Keratinocyte (primary cell): ENCODE measurements around the gene PCMTD2. TPM values are rescaled to one million over a fixed set of nuclear protein-coding genes. Genes with fewer than 3 reads are reported as not detected.
A peak's percentile ranks its signal among the peaks of the same experiment; 100 is the strongest.

Experiments
- DNase-seq: peaks from one replicate; pipeline ENCODE4 v3.0.0-alpha.2; 2011; ENCODE audit warnings: low read depth, missing footprints, low spot score
- FAIRE-seq: peaks from 2 replicates; lab custom pipeline; 2011; peaks lifted over from hg19 to GRCh38; lab: Jason Lieb, UNC
- H2AFZ ChIP-seq: 2 replicates; pipeline ENCODE4 v1.6.0; 2012; ENCODE audit warnings: low read length, control low read depth, inconsistent platforms; ENCODE audit not compliant: control insufficient read depth
- H3K27ac ChIP-seq: 2 replicates; pipeline ENCODE4 v1.5.1; 2011; ENCODE audit warnings: low read length; ENCODE audit not compliant: control insufficient read depth, insufficient read depth
- H3K27me3 ChIP-seq: 3 replicates; pipeline ENCODE4 v1.6.0; 2011; ENCODE audit warnings: low read length; ENCODE audit not compliant: control insufficient read depth, insufficient read depth; ENCODE audit errors: extremely low read depth
- H3K36me3 ChIP-seq, 2 experiments: 2 replicates in 1 of 2; 3 replicates in 1 of 2; pipeline ENCODE4 v1.5.1; 2011; ENCODE audit warnings: low read length in 2 of 2, mild to moderate bottlenecking in 1 of 2; ENCODE audit not compliant: control insufficient read depth in 2 of 2, insufficient read depth in 2 of 2; ENCODE audit errors: extremely low read depth in 1 of 2
- H3K4me1 ChIP-seq: 3 replicates; pipeline ENCODE4 v1.5.1; 2011; ENCODE audit warnings: low read length; ENCODE audit not compliant: control insufficient read depth, insufficient read depth; ENCODE audit errors: extremely low read depth
- H3K4me2 ChIP-seq: 3 replicates; pipeline ENCODE4 v1.6.0; 2011; ENCODE audit warnings: low read depth, low read length; ENCODE audit not compliant: control insufficient read depth, insufficient read depth; ENCODE audit errors: extremely low read depth
- H3K4me3 ChIP-seq, 3 experiments: fragments of 200-600 bp in 1 of 3; sonication (generic) in 1 of 3; 2 replicates in 2 of 3; 3 replicates in 1 of 3; pipeline ENCODE4 v1.5.1; 2011 to 2016; ENCODE audit warnings: low read length in 3 of 3, mild to moderate bottlenecking in 3 of 3, control low read depth in 2 of 3, inconsistent platforms in 1 of 3, low read depth in 1 of 3, mixed read lengths in 1 of 3, mixed run types in 1 of 3, moderate library complexity in 1 of 3; ENCODE audit not compliant: control insufficient read depth in 2 of 3, insufficient read depth in 2 of 3; ENCODE audit errors: extremely low read depth in 1 of 3
- H3K79me2 ChIP-seq: 2 replicates; pipeline ENCODE4 v1.6.0; 2012; ENCODE audit warnings: low read length; ENCODE audit not compliant: control insufficient read depth, insufficient read depth
- H3K9ac ChIP-seq: 3 replicates; pipeline ENCODE4 v1.6.0; 2011; ENCODE audit warnings: low read length; ENCODE audit not compliant: control insufficient read depth, insufficient read depth; ENCODE audit errors: extremely low read depth
- H3K9me1 ChIP-seq: 3 replicates; pipeline ENCODE4 v1.6.0; 2011; ENCODE audit warnings: low read length; ENCODE audit not compliant: control insufficient read depth, insufficient read depth; ENCODE audit errors: extremely low read depth
- H3K9me3 ChIP-seq: 2 replicates; pipeline ENCODE4 v1.5.1; 2012; ENCODE audit warnings: low read depth, low read length; ENCODE audit not compliant: control insufficient read depth
- H4K20me1 ChIP-seq: 3 replicates; pipeline ENCODE4 v1.6.0; 2011; ENCODE audit warnings: low read length; ENCODE audit not compliant: control insufficient read depth, insufficient read depth; ENCODE audit errors: extremely low read depth
- EZH2 ChIP-seq: IDR thresholded peaks from one replicate; pipeline ENCODE4 v1.6.1; 2012; ENCODE audit warnings: inconsistent platforms, mild to moderate bottlenecking, low read length, moderate library complexity
- dilution Hi-C: fragments of 300-500 bp; cut with MboI; formaldehyde crosslinking; loops from one replicate; pipeline ENCODE4 v1.7.0; 2020; ENCODE audit warnings: low sequenced_read_pairs; ENCODE audit not compliant: extremely low pct_ligation_motif_present
- polyA plus RNA-seq, 5 experiments: library from polyadenylated mRNA; depleted of rRNA in 3 of 5; stranded (reverse) in 3 of 5; stranded (forward) in 1 of 5; unstranded in 1 of 5; fragments of >200 nt; gene quantifications; 1 replicate in 1 of 5; 2 replicates in 3 of 5; 3 replicates in 1 of 5; pipeline versions ENCODE4 v1.2.1 to v1.2.3, GENCODE V29; 2011 to 2012; ENCODE audit warnings: missing spikeins in 2 of 5, low read depth in 1 of 5, low replicate concordance in 1 of 5
- TF ChIP-seq, protein P1 (sequence below), 3 experiments: IDR thresholded peaks in 1 of 3; conservative IDR thresholded peaks in 1 of 3; optimal IDR thresholded peaks in 1 of 3; 2 replicates in 2 of 3; 3 replicates in 1 of 3; pipeline versions ENCODE3 to v1.5.1; 2011; ENCODE audit warnings: low read length in 3 of 3, mild to moderate bottlenecking in 3 of 3, moderate library complexity in 2 of 3, control low read depth in 1 of 3, inconsistent platforms in 1 of 3; ENCODE audit not compliant: insufficient read depth in 2 of 3; ENCODE audit errors: extremely low read depth in 1 of 3

Gene PCMTD2
- polyA plus RNA-seq, 1 donor (not counting 4 experiments of a cell fraction or from before 2014, with no cell fraction given): 25.8 TPM

DNA sequence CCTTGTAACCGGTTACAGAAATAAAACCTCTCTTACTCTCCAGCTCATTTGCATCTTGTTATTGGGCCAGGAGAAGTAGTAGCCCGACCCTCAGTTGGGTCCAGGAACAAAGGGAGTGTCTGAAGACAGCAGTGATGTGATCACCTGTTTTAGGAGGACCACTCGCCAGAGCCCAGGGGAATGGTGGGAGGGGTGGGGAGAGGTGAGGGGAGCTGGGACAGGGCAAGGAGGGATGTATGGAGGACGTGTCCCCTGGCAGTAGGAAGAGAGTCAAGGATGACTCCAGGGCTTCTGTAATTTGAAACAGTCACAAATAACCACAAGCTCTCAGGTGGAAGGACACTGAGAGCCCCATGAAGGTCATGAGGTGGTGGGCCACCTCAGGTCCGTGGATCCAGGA is 1.4 kb upstream of the PCMTD2 start:
- Histone ChIP-seq H4K20me1 (no peaks in the 10 kb centered on the region), H3K27ac (no peak overlapping the region), H3K9me1 (no peaks in the 10 kb centered on the region), H3K9me3 (no peaks in the 10 kb centered on the region), H3K4me2 (no peak overlapping the region), H3K36me3 (no peaks in the 10 kb centered on the region), H3K79me2 (peaks cover 6% of the 10 kb centered on the region), H3K4me1 (peaks cover 9% of the 10 kb centered on the region), H2AFZ (no peak overlapping the region), H3K27me3 (peaks cover 2% of the 10 kb centered on the region), H3K4me3 (no peak overlapping the region), H3K9ac (no peak overlapping the region)
- no peak for FAIRE-seq
- no peak for TF ChIP-seq EZH2
- TF ChIP-seq, protein P1, sequence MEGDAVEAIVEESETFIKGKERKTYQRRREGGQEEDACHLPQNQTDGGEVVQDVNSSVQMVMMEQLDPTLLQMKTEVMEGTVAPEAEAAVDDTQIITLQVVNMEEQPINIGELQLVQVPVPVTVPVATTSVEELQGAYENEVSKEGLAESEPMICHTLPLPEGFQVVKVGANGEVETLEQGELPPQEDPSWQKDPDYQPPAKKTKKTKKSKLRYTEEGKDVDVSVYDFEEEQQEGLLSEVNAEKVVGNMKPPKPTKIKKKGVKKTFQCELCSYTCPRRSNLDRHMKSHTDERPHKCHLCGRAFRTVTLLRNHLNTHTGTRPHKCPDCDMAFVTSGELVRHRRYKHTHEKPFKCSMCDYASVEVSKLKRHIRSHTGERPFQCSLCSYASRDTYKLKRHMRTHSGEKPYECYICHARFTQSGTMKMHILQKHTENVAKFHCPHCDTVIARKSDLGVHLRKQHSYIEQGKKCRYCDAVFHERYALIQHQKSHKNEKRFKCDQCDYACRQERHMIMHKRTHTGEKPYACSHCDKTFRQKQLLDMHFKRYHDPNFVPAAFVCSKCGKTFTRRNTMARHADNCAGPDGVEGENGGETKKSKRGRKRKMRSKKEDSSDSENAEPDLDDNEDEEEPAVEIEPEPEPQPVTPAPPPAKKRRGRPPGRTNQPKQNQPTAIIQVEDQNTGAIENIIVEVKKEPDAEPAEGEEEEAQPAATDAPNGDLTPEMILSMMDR (optimal IDR thresholded peaks at IDR 0.05 in 1 of 3, IDR thresholded peaks at IDR 0.05 in 1 of 3, conservative IDR thresholded peaks at IDR 0.05 in 1 of 3; ENCODE audit: extremely low read depth in 1 of 3, insufficient read depth in 2 of 3, low read length in 3 of 3): no peak
- dilution Hi-C loops: no loop called here
- DNase-seq: no peak

DNA sequence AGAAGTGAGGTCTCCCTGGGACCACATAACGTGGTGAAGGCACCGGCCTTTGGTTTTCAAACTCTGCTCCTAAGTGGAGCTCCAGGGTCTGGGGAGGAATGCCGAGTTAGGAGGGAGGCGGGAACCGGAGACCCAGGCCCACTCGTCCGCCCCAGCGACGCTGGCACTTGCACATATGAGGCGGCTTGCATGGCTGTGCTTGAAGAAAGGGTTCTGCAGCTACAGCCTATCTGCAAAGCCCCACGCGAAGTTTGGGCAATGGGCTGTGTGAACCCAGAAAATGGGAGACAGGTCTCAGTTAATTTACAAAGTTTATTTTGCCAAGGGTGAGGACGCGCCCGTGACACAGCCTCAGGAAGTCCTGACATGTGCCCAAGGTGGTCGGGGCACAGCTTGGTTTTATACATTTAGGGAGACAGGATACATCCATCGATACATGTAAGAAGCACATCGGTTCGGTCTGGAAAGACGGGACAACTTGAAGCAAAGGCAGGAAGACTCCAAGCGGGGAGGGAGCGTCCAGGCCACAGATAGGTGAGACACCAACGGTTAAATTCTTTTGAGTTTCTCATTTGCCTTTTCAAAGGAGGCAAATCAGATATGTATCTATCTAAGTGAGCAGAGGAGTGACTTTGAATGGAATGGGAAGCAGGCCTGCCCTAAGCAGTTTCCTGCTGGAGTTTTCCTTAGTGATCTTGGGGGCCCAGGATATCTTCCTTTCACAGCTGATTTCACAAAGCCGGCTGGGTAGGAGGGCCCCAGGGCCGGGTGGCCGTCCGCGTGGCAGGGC is 782 bp upstream of the PCMTD2 start:
- TF ChIP-seq, protein P1 (optimal IDR thresholded peaks at IDR 0.05 in 1 of 3, IDR thresholded peaks at IDR 0.05 in 1 of 3, conservative IDR thresholded peaks at IDR 0.05 in 1 of 3; ENCODE audit: extremely low read depth in 1 of 3, insufficient read depth in 2 of 3, low read length in 3 of 3): no peak
- TF ChIP-seq EZH2: no peak
- H2AFZ ChIP-seq: peak overlapping the region; percentile 90
- peak overlapping the region; percentile 90 for H3K4me2 ChIP-seq
- peak overlapping the region; percentile 82 for H3K9ac ChIP-seq
- peak overlapping the region; percentile 72 to 94 (median 73) for H3K4me3 ChIP-seq
- no peaks in the 10 kb centered on the region for H3K9me1 ChIP-seq
- FAIRE-seq (no peak), DNase-seq (no peak)
- dilution Hi-C loops: no loop called here
- H4K20me1 ChIP-seq: no peaks in the 10 kb centered on the region
- H3K4me1 ChIP-seq: peaks cover 9% of the 10 kb centered on the region
- peaks cover 6% of the 10 kb centered on the region for H3K79me2 ChIP-seq
- H3K27me3 ChIP-seq: peaks cover 2% of the 10 kb centered on the region
- H3K36me3 ChIP-seq: no peaks in the 10 kb centered on the region
- H3K9me3 ChIP-seq: no peaks in the 10 kb centered on the region
- peak overlapping the region; percentile 34 for H3K27ac ChIP-seq
